GM12875 (cell line): ENCODE results near the gene MRPL43.

Experiments used
- H3K4me3 ChIP-seq: one replicate; pipeline ENCODE4 v1.5.1; 2011; ENCODE audit warnings: low read depth, low read length, control low read depth
- CTCF ChIP-seq: IDR thresholded peaks from 2 replicates; pipeline ENCODE4 v1.5.1; 2011; ENCODE audit warnings: low read depth, mild to moderate bottlenecking, control low read depth, inconsistent platforms, low read length, moderate library complexity, borderline replicate concordance; ENCODE audit not compliant: insufficient read depth

MRPL43 gene

DNA sequence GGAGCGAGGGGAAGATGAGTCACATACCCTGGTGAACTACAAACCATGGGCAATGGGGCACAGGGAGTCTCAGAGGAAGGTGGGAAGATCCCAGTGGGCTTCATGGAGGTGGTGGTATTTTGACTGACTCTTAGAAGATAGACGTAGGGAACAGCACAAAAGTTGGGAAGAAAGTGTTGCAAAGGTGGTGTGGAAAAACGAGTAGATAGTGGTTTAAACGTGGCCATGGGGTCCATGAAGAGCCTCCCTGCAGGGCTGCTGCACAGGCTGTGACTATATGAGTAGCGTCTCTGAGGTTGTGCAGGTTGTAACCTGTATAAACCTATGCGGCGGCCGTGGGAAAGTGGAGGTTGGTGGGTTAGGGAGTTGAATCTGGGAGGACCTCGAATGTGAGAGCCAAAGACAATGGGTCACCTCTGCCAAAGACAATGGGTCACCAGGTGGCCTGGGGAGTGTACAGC, 26.1 kb upstream of the MRPL43 start:
- TF ChIP-seq CTCF = no peak
- H3K4me3 ChIP-seq = no peak overlapping the region

- TF ChIP-seq CTCF = peak; percentile 76
- no peak overlapping the region for H3K4me3 ChIP-seq
These were observed 25.4 kb upstream of the MRPL43 start for GRCh38 chr10:101012525-101013364.

GRCh38 chr10:101011517-101012423, 24.5 kb upstream of the MRPL43 start:
- peak; percentile 4; the same call in 1 of the 2 replicates for TF ChIP-seq CTCF
- H3K4me3 ChIP-seq = no peak overlapping the region

- TF ChIP-seq CTCF = no peak
- H3K4me3 ChIP-seq = no peak overlapping the region
These were observed 23.0 kb upstream of the MRPL43 start for GRCh38 chr10:101010329-101010728.

DNA sequence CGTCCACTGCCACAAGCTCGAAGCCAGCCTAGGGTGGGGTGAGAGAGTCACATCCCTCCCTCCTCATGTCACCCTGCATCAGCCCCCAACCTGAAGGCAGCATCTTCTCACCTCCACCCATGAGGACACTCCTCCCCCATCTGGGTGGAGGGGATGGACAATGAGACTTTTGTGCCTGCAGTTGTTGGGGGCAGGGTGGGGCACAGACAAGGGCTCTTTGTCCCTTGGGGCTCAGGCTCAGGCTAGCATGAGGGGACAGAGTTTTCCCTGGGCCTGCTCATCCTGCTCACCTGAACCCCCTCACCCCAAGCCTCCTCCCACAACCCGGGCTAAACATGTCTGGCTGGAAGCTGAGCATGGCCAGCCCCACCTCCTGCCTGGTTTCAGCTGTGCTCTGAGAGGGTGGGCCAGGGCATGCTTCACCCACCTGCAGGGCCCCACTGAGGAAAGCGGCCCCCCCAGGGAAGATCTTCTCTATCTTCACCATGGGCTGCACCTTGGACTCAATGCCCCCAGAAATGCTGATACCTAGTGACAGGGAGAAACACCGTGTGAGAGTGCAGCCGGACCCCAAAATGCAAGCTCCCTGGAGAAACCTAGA, 21.6 kb upstream of the MRPL43 start:
- TF ChIP-seq CTCF = no peak
- H3K4me3 ChIP-seq = no peak overlapping the region

DNA sequence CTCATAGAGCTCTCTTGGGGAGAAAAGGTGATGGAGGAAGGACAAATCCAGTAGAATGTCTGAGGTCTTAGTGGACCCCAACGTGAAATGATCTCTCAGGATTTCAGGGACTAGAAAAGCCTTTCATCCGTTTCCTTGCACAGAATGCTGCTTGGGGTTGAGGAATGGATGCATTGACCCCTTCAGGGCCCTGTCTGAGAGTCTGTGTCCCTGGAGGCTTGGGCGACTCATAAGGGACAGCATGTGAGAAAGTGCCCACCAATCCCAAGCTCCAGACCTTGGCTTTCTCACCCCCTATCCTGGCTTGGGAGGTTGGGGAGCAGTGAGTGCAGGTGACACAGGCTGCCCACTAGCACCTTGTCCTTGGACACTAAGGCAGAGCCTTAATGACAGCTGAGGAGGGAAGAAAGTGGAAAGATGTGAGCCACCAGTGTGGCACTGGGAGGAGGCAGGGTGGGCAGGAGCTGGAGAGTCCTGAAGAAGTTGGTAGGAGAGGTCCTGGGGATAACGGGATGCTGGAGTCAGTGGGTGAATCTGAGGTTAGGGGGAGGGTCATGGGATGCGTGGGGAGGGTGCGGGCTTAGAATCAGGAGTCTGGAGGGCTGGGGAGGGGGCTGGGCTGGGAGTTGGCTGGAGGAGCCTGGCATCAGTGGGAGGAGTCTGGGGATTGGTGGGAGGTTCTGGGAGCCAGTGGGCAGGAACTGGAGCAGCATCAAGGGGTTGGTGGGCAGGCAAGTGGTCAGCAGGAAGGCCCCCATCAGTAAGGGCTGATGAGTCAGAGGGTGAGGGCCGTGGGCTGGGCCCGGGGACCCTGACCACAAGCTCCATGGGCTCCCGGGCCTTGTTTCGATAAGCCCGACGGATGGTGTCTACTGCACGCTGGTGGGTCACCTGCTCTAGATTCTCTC, 20.9 kb upstream of the MRPL43 start:
- no peak for TF ChIP-seq CTCF

More for the DNA sequence above, 20.9 kb upstream of the MRPL43 start:
- no peak overlapping the region for H3K4me3 ChIP-seq
